GM12878 (cell line): ENCODE data around the gene SCD5. TPM values are rescaled to one million over a fixed set of nuclear protein-coding genes. Genes with fewer than 3 reads are reported as not detected.

Experiments used
- ATAC-seq: fragments of 200-7000 bp; cut with Tn5 transposase; 3 replicates; pipeline ENCODE4 v1.9.1; 2020; ENCODE audit warnings: mild to moderate bottlenecking, moderate library complexity
- BruUV-seq: library from RNA; stranded (reverse); fragments of 400-500 nt; replicated peaks from 2 replicates; lab custom pipeline; 2021; lab: Mats Ljungman, UMichigan
- CTCF ChIA-PET: fragments of 300-600 bp; sonication (Branson Sonifier 250); formaldehyde crosslinking; extraction: SDS; loops from one replicate; lab custom pipeline; 2021; ENCODE audit warnings: inconsistent platforms; lab: Yijun Ruan, JAX
- POLR2A ChIA-PET: fragments of 350-600 bp; formaldehyde crosslinking; extraction: SDS; loops from one replicate; lab custom pipeline; 2021; ENCODE audit warnings: inconsistent platforms; lab: Charles Lee
- RAD21 ChIA-PET: fragments of 300-600 bp; sonication (Branson Sonifier 250); formaldehyde crosslinking; loops from one replicate; lab custom pipeline; 2023; ENCODE audit warnings: antibody characterized with exemption; ENCODE audit not compliant: unreplicated experiment; lab: Charles Lee
- SMC1A ChIA-PET: fragments of 300-600 bp; sonication (Branson Sonifier 250); formaldehyde crosslinking; loops from one replicate; lab custom pipeline; 2023; ENCODE audit not compliant: unreplicated experiment, uncharacterized antibody; lab: Charles Lee
- DNase-seq: peaks from one replicate; pipeline ENCODE4 v3.0.0-alpha.2; 2011; ENCODE audit warnings: low read depth, low spot score
- FAIRE-seq: peaks from 3 replicates; lab custom pipeline; 2011; peaks lifted over from hg19 to GRCh38; lab: Jason Lieb, UNC
- H2AFZ ChIP-seq: 2 replicates; pipeline ENCODE4 v1.6.0; 2011; ENCODE audit warnings: low read depth, low read length, control low read depth; ENCODE audit not compliant: control insufficient read depth
- H3K27ac ChIP-seq: 2 replicates; pipeline ENCODE4 v1.5.1; 2011; ENCODE audit warnings: control low read depth; ENCODE audit not compliant: control insufficient read depth, insufficient read depth
- H3K27me3 ChIP-seq, 2 experiments: replicated peaks in 1 of 2; 2 replicates each; pipeline versions ENCODE4 v1.6.0 to v1.6.1; 2011; ENCODE audit warnings: low read length in 1 of 2; ENCODE audit not compliant: control insufficient read depth in 2 of 2, insufficient read depth in 2 of 2
- H3K36me3 ChIP-seq, 2 experiments: 2 replicates each; pipeline ENCODE4 v1.5.1; 2011; ENCODE audit warnings: low read length in 1 of 2; ENCODE audit not compliant: control insufficient read depth in 2 of 2, insufficient read depth in 2 of 2
- H3K4me1 ChIP-seq: 2 replicates; pipeline ENCODE4 v1.6.1; 2011; ENCODE audit warnings: mild to moderate bottlenecking, low read length, moderate library complexity, mixed read lengths; ENCODE audit not compliant: control insufficient read depth, insufficient read depth
- H3K4me2 ChIP-seq: 2 replicates; pipeline ENCODE4 v1.6.0; 2011; ENCODE audit warnings: control low read depth; ENCODE audit not compliant: control insufficient read depth, insufficient read depth
- H3K4me3 ChIP-seq: fragments of 200-600 bp; sonication (generic); 2 replicates; pipeline ENCODE4 v1.5.1; 2016
- H3K79me2 ChIP-seq: 2 replicates; pipeline ENCODE4 v1.6.0; 2011; ENCODE audit warnings: low read length; ENCODE audit not compliant: control insufficient read depth, insufficient read depth
- H3K9ac ChIP-seq: 2 replicates; pipeline ENCODE4 v1.8.0; 2011; ENCODE audit warnings: low read length, control low read depth, mixed read lengths; ENCODE audit not compliant: control insufficient read depth, insufficient read depth
- H3K9me3 ChIP-seq: replicated peaks from 3 replicates; pipeline ENCODE4 v1.5.1; 2011; ENCODE audit warnings: mild to moderate bottlenecking, low read length; ENCODE audit not compliant: control insufficient read depth, insufficient read depth
- H4K20me1 ChIP-seq: 2 replicates; pipeline ENCODE4 v1.6.0; 2011; ENCODE audit not compliant: control insufficient read depth, insufficient read depth
- EGR1 ChIP-seq, 2 experiments: IDR thresholded peaks; 1 replicate in 1 of 2; 2 replicates in 1 of 2; pipeline ENCODE4 v1.6.1; 2011 to 2012; ENCODE audit warnings: low read depth in 2 of 2, low read length in 2 of 2, borderline replicate concordance in 1 of 2, mild to moderate bottlenecking in 1 of 2, moderate library complexity in 1 of 2
- FOXM1 ChIP-seq: IDR thresholded peaks from 2 replicates; pipeline ENCODE4 v1.6.1; 2012; ENCODE audit warnings: low read depth, mild to moderate bottlenecking, inconsistent platforms, low read length, moderate library complexity
- IRF4 ChIP-seq: IDR thresholded peaks from 2 replicates; pipeline ENCODE4 v1.6.1; 2011; ENCODE audit warnings: low read depth, low read length
- NR2F1 ChIP-seq: fragments of 450-650 bp; conservative IDR thresholded peaks from 2 replicates; pipeline ENCODE4 v1.6.1; 2017; ENCODE audit warnings: mild to moderate bottlenecking
- POLR2A ChIP-seq: IDR thresholded peaks from 2 replicates; pipeline ENCODE4 v1.6.1; 2011; ENCODE audit warnings: low read depth, mild to moderate bottlenecking, low read length
- RCOR1 ChIP-seq: conservative IDR thresholded peaks from 2 replicates; pipeline ENCODE4 v1.6.1; 2012; ENCODE audit warnings: low read depth, low read length, improper control_type of control experiment
- SMAD5 ChIP-seq: IDR thresholded peaks from 2 replicates; pipeline ENCODE4 v1.6.1; 2016; ENCODE audit warnings: antibody characterized with exemption, low read depth
- SMARCA5 ChIP-seq: fragments of 450-650 bp; IDR thresholded peaks from 2 replicates; pipeline ENCODE4 v1.6.1; 2017; ENCODE audit warnings: mild to moderate bottlenecking
- SREBF1 ChIP-seq: IDR thresholded peaks from 2 replicates; pipeline ENCODE4 v1.6.1; 2012; ENCODE audit warnings: mild to moderate bottlenecking, low read length
- ZNF24 ChIP-seq: fragments of 450-650 bp; IDR thresholded peaks from 2 replicates; pipeline ENCODE4 v1.6.1; 2017; ENCODE audit warnings: antibody characterized with exemption, mild to moderate bottlenecking
- WGBS: methylation state at CpG from one replicate; pipeline ENCODE4 v1.1.6; 2016; ENCODE audit warnings: low lambda C conversion rate; ENCODE audit not compliant: insufficient replicate concordance, insufficient coverage; ENCODE audit errors: missing lambda C conversion rate; 5-methylcytosine and 5-hydroxymethylcytosine counted together
- in situ Hi-C: fragments of 300-500 bp; cut with MboI; formaldehyde crosslinking; loops from 9 replicates; pipeline ENCODE4 v1.14.3; 2018; ENCODE audit warnings: mixed read lengths
- intact Hi-C: fragments of 100-400 bp; cut with micrococcal nuclease; formaldehyde crosslinking; loops from one replicate; pipeline ENCODE4 v1.14.2; 2022; ENCODE audit not compliant: unreplicated experiment
- polyA plus RNA-seq, 11 experiments: library from polyadenylated mRNA; depleted of rRNA in 4 of 11; unstranded in 6 of 11; stranded (reverse) in 5 of 11; fragments of >200 nt; fragmentation: Nextera tagmentation in 4 of 11; fragmentation: Illumina TruSeq in 1 of 11; extraction: Ambion mirVana in 4 of 11; extraction: Trizol in 1 of 11; gene quantifications; 1 replicate in 1 of 11; 2 replicates in 10 of 11; pipeline versions ENCODE4 v1.2.1 to v1.2.3, GENCODE V29; 2011 to 2016; ENCODE audit warnings: inconsistent platforms in 2 of 11, missing spikeins in 2 of 11, low read depth in 1 of 11
- total RNA-seq, 4 experiments: library from RNA; depleted of rRNA in 3 of 4; stranded (reverse); fragments of >200 nt in 3 of 4; fragmentation: Illumina TruSeq in 1 of 4; extraction: Trizol in 1 of 4; gene quantifications; 2 replicates each; pipeline versions ENCODE4 v1.2.1 to v1.2.3, GENCODE V29; 2013 to 2021
- TF ChIP-seq, protein P1 (sequence below): fragments of 150-350 bp; IDR thresholded peaks from 2 replicates; pipeline ENCODE4 v1.6.1; 2014; ENCODE audit warnings: mild to moderate bottlenecking, low read depth, low read length
- TF ChIP-seq, protein P2 (sequence below): fragments of 450-650 bp; IDR thresholded peaks from 2 replicates; pipeline ENCODE4 v1.6.1; 2017; ENCODE audit warnings: mild to moderate bottlenecking, low read depth, inconsistent platforms; ENCODE audit not compliant: poor library complexity, severe bottlenecking
- TF ChIP-seq, protein P3 (sequence below): fragments of 450-650 bp; IDR thresholded peaks from 2 replicates; pipeline ENCODE4 v1.6.1; 2018; ENCODE audit warnings: borderline replicate concordance, mild to moderate bottlenecking; ENCODE audit not compliant: partially characterized antibody
- TF ChIP-seq, protein P4 (sequence below): IDR thresholded peaks from 2 replicates; pipeline ENCODE4 v1.6.1; 2011; ENCODE audit warnings: mild to moderate bottlenecking, low read depth, low read length, moderate library complexity; ENCODE audit not compliant: insufficient replicate concordance
- TF ChIP-seq, protein P5 (sequence below): fragments of 450-650 bp; IDR thresholded peaks from 2 replicates; pipeline ENCODE4 v1.6.1; 2018; ENCODE audit warnings: mild to moderate bottlenecking, low read depth, moderate library complexity; ENCODE audit not compliant: partially characterized antibody

The SCD5 gene
- total and polyA plus RNA-seq, 10 of the 15 experiments (the other 5 are each of a cell fraction or from before 2014, with no cell fraction given), result 2.4 to 15.0 (median 4.2) TPM

DNA sequence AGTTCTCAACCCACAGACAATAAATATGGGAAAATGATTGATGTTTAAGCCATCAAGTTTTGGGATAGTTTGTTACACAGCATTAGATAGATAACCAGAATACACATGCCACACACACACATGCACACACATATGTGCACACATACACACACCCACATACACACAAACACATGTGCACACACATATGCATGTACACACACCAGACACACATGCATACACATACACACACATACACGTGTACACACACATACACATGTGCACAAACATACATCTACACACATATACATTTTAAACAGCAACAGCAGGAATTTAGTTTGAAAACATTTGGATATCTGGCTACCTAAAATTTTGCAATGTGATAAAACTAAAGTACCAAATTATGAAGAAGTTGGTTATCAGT, 194.1 kb downstream of the SCD5 start:
- WGBS, result 0% methylated on average over 1 of the region's 1 CpG
- RAD21 ChIA-PET, result no interaction called here
- in situ Hi-C loops, result no loop called here

More for the DNA sequence above, 194.1 kb downstream of the SCD5 start:
- Histone ChIP-seq H4K20me1 (no peaks in the 10 kb centered on the region), H3K9ac (no peak overlapping the region), H3K4me2 (no peak overlapping the region), H3K27me3 (no peaks in the 10 kb centered on the region; a peak in 2 of 4 replicates), H3K9me3 (no peaks in the 10 kb centered on the region), H3K4me1 (no peaks in the 10 kb centered on the region), H3K4me3 (no peak overlapping the region), H3K36me3 (no peaks in the 10 kb centered on the region), H3K79me2 (no peaks in the 10 kb centered on the region), H3K27ac (no peak overlapping the region), H2AFZ (no peak overlapping the region)
- no peak for FAIRE-seq
- BruUV-seq, result no TSS peak
- ChIA-PET CTCF (no interaction called here), POLR2A (no interaction called here), SMC1A (no interaction called here)
- ATAC-seq, result no peak
- intact Hi-C loops, result no loop called here
- TF ChIP-seq SMAD5 (no peak), EGR1 (IDR thresholded peaks at IDR 0.05; ENCODE audit: borderline replicate concordance in 1 of 2, low read depth in 2 of 2, low read length in 2 of 2) (no peak), NR2F1 (no peak), IRF4 (no peak), SMARCA5 (no peak), POLR2A (no peak), RCOR1 (no peak), ZNF24 (no peak), SREBF1 (no peak), FOXM1 (no peak)
- TF ChIP-seq, protein P1, sequence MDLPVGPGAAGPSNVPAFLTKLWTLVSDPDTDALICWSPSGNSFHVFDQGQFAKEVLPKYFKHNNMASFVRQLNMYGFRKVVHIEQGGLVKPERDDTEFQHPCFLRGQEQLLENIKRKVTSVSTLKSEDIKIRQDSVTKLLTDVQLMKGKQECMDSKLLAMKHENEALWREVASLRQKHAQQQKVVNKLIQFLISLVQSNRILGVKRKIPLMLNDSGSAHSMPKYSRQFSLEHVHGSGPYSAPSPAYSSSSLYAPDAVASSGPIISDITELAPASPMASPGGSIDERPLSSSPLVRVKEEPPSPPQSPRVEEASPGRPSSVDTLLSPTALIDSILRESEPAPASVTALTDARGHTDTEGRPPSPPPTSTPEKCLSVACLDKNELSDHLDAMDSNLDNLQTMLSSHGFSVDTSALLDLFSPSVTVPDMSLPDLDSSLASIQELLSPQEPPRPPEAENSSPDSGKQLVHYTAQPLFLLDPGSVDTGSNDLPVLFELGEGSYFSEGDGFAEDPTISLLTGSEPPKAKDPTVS, result no peak
- TF ChIP-seq, protein P2, sequence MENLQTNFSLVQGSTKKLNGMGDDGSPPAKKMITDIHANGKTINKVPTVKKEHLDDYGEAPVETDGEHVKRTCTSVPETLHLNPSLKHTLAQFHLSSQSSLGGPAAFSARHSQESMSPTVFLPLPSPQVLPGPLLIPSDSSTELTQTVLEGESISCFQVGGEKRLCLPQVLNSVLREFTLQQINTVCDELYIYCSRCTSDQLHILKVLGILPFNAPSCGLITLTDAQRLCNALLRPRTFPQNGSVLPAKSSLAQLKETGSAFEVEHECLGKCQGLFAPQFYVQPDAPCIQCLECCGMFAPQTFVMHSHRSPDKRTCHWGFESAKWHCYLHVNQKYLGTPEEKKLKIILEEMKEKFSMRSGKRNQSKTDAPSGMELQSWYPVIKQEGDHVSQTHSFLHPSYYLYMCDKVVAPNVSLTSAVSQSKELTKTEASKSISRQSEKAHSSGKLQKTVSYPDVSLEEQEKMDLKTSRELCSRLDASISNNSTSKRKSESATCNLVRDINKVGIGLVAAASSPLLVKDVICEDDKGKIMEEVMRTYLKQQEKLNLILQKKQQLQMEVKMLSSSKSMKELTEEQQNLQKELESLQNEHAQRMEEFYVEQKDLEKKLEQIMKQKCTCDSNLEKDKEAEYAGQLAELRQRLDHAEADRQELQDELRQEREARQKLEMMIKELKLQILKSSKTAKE, result no peak
- TF ChIP-seq, protein P3, sequence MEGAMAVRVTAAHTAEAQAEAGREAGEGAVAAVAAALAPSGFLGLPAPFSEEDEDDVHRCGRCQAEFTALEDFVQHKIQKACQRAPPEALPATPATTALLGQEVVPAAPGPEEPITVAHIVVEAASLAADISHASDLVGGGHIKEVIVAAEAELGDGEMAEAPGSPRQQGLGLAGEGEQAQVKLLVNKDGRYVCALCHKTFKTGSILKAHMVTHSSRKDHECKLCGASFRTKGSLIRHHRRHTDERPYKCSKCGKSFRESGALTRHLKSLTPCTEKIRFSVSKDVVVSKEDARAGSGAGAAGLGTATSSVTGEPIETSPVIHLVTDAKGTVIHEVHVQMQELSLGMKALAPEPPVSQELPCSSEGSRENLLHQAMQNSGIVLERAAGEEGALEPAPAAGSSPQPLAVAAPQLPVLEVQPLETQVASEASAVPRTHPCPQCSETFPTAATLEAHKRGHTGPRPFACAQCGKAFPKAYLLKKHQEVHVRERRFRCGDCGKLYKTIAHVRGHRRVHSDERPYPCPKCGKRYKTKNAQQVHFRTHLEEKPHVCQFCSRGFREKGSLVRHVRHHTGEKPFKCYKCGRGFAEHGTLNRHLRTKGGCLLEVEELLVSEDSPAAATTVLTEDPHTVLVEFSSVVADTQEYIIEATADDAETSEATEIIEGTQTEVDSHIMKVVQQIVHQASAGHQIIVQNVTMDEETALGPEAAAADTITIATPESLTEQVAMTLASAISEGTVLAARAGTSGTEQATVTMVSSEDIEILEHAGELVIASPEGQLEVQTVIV, result no peak
- TF ChIP-seq, protein P4, sequence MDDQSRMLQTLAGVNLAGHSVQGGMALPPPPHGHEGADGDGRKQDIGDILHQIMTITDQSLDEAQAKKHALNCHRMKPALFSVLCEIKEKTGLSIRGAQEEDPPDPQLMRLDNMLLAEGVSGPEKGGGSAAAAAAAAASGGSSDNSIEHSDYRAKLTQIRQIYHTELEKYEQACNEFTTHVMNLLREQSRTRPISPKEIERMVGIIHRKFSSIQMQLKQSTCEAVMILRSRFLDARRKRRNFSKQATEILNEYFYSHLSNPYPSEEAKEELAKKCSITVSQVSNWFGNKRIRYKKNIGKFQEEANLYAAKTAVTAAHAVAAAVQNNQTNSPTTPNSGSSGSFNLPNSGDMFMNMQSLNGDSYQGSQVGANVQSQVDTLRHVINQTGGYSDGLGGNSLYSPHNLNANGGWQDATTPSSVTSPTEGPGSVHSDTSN, result no peak
- TF ChIP-seq, protein P5, sequence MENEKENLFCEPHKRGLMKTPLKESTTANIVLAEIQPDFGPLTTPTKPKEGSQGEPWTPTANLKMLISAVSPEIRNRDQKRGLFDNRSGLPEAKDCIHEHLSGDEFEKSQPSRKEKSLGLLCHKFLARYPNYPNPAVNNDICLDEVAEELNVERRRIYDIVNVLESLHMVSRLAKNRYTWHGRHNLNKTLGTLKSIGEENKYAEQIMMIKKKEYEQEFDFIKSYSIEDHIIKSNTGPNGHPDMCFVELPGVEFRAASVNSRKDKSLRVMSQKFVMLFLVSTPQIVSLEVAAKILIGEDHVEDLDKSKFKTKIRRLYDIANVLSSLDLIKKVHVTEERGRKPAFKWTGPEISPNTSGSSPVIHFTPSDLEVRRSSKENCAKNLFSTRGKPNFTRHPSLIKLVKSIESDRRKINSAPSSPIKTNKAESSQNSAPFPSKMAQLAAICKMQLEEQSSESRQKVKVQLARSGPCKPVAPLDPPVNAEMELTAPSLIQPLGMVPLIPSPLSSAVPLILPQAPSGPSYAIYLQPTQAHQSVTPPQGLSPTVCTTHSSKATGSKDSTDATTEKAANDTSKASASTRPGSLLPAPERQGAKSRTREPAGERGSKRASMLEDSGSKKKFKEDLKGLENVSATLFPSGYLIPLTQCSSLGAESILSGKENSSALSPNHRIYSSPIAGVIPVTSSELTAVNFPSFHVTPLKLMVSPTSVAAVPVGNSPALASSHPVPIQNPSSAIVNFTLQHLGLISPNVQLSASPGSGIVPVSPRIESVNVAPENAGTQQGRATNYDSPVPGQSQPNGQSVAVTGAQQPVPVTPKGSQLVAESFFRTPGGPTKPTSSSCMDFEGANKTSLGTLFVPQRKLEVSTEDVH, result no peak
- DNase-seq, result no peak
